Tibial nerve (tissue), 4 donors: ENCODE results near the gene TTC7B. TPM values are rescaled to one million over a fixed set of nuclear protein-coding genes. Genes with fewer than 3 reads are reported as not detected.
A peak's percentile ranks its signal among the peaks of the same experiment; 100 is the strongest.

Experiments used
- DNase-seq, 2 donors: peaks; one replicate each; pipeline ENCODE4 v3.0.0-alpha.2; 2019; ENCODE audit warnings: low spot score in 2 of 2
- H3K27ac ChIP-seq, 4 donors: fragments of 200-600 bp; sonication (generic) in 3 of 4; one replicate each; pipeline ENCODE4 v1.5.1; 2017 to 2019; ENCODE audit warnings: mild to moderate bottlenecking in 1 of 4
- H3K27me3 ChIP-seq, 2 donors: fragments of 200-600 bp; sonication (generic) in 1 of 2; one replicate each; pipeline versions ENCODE4 v1.5.1 to v1.6.0; 2017 to 2019
- H3K36me3 ChIP-seq, 3 donors: fragments of 200-600 bp; sonication (generic); one replicate each; pipeline ENCODE4 v1.5.1; 2018 to 2019
- H3K4me1 ChIP-seq, 4 donors: fragments of 200-600 bp; sonication (generic) in 3 of 4; one replicate each; pipeline ENCODE4 v1.5.1; 2017 to 2019
- H3K4me3 ChIP-seq, 4 donors: fragments of 200-600 bp; sonication (generic) in 3 of 4; one replicate each; pipeline ENCODE4 v1.5.1; 2017 to 2019; ENCODE audit warnings: mild to moderate bottlenecking in 1 of 4, moderate library complexity in 1 of 4
- H3K9me3 ChIP-seq, 4 donors: fragments of 200-600 bp; sonication (generic) in 3 of 4; one replicate each; pipeline ENCODE4 v1.5.1; 2017 to 2019
- CTCF ChIP-seq, 5 experiments: fragments of 200-600 bp in 3 of 5; fragments of 450-650 bp in 2 of 5; sonication (generic) in 3 of 5; IDR thresholded peaks; one replicate each; pipeline ENCODE4 v1.5.1; 2016 to 2019; ENCODE audit warnings: antibody characterized with exemption in 5 of 5, mild to moderate bottlenecking in 3 of 5, moderate library complexity in 2 of 5
- EP300 ChIP-seq, 2 donors: sonication (generic); formaldehyde crosslinking; IDR thresholded peaks; one replicate each; pipeline ENCODE4 v1.6.1; 2017; ENCODE audit warnings: antibody characterized with exemption in 2 of 2, mild to moderate bottlenecking in 1 of 2
- POLR2A ChIP-seq, 2 donors: fragments of 450-650 bp; IDR thresholded peaks; one replicate each; pipeline ENCODE4 v1.6.1; 2017; ENCODE audit warnings: antibody characterized with exemption in 2 of 2, mild to moderate bottlenecking in 2 of 2, moderate library complexity in 2 of 2
- WGBS, 2 donors: methylation state at CpG; one replicate each; pipeline ENCODE4 v1.1.5; 2018; 5-methylcytosine and 5-hydroxymethylcytosine counted together
- total RNA-seq, 4 donors: library from RNA; depleted of rRNA; stranded (reverse); fragments of >200 nt; gene quantifications; one replicate each; pipeline ENCODE4 v1.1.0, GENCODE V29; 2016

The TTC7B gene
- total RNA-seq, 4 donors from 2014 or later: 25.9 to 44.1 (median 34.4) TPM

DNA sequence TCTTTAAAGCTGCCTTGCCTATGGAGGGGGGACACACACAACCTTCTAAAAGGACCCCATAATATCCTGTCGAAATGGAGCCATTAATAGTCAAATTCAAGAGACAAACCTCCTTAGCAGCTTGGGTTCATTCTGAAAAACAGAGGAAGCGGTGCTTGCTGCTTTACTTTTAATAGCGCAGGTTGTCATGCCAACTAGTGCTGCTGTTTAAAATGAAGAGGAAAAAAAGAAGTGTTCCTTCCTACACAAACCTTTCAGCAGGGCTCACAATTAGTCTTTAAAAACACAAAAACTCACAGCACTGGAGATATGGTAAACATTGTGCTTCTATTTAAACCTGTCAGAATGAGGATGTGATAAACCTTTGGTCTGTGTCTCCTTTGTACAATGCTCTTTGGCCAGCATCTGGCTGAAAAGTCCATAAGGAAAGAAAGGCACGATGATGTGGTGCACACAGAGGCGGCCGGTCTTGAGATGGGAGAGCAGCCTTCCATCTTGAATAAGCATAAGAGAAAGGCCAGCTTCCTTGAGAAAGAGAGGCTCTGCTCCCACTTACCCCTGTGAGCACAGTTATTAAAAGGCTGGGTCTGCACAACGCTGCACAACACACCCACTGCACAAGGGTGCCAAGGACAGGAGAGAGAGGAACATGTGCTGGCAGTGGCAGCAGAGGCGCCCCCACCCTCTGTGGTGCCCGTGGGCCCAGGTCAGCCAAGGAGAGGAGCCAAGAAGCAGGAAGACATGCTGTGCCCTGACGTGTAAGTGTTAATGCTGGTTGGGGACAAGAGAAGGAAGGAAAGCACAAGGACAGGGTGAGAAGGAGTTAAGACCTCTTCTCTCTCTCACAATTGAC is 144.6 kb downstream of the TTC7B start:
- Histone ChIP-seq H3K4me3 (no peak overlapping the region), H3K36me3 (peaks cover 0 to 72% (median 0%) of the 10 kb centered on the region in 3 donors), H3K27ac (no peak overlapping the region), H3K4me1 (no peaks in the 10 kb centered on the region), H3K9me3 (peaks cover 0 to 4% (median 0%) of the 10 kb centered on the region in 4 donors), H3K27me3 (no peaks in the 10 kb centered on the region)
- no peak for DNase-seq
- TF ChIP-seq CTCF (IDR thresholded peaks at IDR 0.05) (no peak), POLR2A (IDR thresholded peaks at IDR 0.05) (no peak), EP300 (IDR thresholded peaks at IDR 0.05) (no peak)
- 63 to 74% methylated on average over 10 of the region's 10 CpGs for WGBS, 2 donors

DNA sequence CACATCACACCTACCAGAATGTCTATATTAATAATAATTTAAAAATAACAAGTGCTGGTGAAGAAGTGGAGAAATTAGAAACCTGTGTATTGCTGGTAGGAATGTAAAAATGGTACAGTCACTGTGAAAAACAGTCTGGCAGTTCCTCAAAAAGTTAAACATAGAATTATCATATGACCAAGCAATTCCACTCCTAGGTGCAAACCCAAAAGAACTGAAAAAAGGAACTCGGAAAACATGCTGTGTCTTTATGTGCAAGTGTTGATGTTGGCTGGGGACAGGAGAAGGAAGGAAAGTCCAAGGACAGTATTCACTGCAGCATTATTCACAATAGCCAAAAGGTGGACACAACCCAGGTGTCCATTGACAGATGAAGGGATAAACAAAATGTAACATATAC is 146.5 kb downstream of the TTC7B start:
- Histone ChIP-seq H3K36me3 (peaks cover 0 to 63% (median 0%) of the 10 kb centered on the region in 3 donors), H3K27me3 (no peaks in the 10 kb centered on the region), H3K4me1 (no peaks in the 10 kb centered on the region), H3K27ac (no peak overlapping the region), H3K9me3 (peaks cover 0 to 4% (median 0%) of the 10 kb centered on the region in 4 donors), H3K4me3 (no peak overlapping the region)
- DNase-seq: no peak
- WGBS, 2 donors: 75 to 97% methylated on average over 1 of the region's 1 CpG
- TF ChIP-seq POLR2A (IDR thresholded peaks at IDR 0.05): no peak
- TF ChIP-seq CTCF (IDR thresholded peaks at IDR 0.05): no peak
- TF ChIP-seq EP300 (IDR thresholded peaks at IDR 0.05): no peak

GRCh38 chr14:90666571-90666970 is 149.7 kb downstream of the TTC7B start:
- Histone ChIP-seq H3K27ac (peak overlapping the region in 1 of 4 donors; percentile 34), H3K4me1 (no peaks in the 10 kb centered on the region), H3K9me3 (peaks cover 0 to 4% (median 0%) of the 10 kb centered on the region in 4 donors), H3K4me3 (no peak overlapping the region), H3K36me3 (peaks cover 0 to 37% (median 0%) of the 10 kb centered on the region in 3 donors), H3K27me3 (no peaks in the 10 kb centered on the region)
- TF ChIP-seq POLR2A (IDR thresholded peaks at IDR 0.05): no peak
- no peak for DNase-seq
- 61 to 70% methylated on average over 3 of the region's 3 CpGs for WGBS, 2 donors

DNA sequence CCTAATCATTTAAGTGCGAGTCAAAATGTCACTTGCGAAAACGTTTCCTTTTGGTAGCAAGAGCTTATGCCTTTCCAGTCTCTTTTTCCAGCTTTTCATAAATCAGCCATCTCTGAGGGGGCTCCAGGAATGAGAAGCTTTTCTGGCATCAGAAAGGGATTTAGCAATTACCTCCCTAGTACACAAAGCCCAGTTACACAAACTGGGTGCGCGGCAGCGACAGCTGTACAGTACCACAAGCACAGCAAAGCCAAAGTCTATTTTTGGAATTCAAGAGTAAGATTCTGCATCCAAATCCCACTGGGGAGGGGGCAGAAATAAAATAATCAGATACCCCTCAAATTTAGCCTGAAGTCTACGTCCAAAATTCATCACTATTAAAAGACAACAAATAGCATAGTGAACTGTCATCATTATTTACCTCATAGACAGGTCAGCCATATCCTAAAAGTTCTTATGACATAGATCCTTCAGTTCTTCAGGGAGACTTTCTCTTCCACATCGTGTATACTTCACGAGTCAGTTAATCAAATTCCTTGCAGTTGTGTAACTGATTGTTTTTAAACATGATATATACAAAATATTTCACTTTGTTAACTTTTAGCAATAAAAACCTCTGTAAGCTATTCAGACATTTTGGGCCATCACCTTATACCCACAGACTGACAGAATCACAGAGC is 150.8 kb downstream of the TTC7B start:
- peaks cover 0 to 29% (median 0%) of the 10 kb centered on the region in 3 donors for H3K36me3 ChIP-seq
- no peak overlapping the region for H3K4me3 ChIP-seq
- DNase-seq: no peak
- TF ChIP-seq EP300 (IDR thresholded peaks at IDR 0.05) (no peak), CTCF (IDR thresholded peaks at IDR 0.05) (no peak), POLR2A (IDR thresholded peaks at IDR 0.05) (no peak)
- peaks cover 0 to 4% (median 0%) of the 10 kb centered on the region in 4 donors for H3K9me3 ChIP-seq
- WGBS, 2 donors: 75 to 79% methylated on average over 9 of the region's 9 CpGs
- H3K27me3 ChIP-seq: no peaks in the 10 kb centered on the region
- H3K4me1 ChIP-seq: peaks cover 0 to 3% (median 0%) of the 10 kb centered on the region in 4 donors
- H3K27ac ChIP-seq: no peak overlapping the region

DNA sequence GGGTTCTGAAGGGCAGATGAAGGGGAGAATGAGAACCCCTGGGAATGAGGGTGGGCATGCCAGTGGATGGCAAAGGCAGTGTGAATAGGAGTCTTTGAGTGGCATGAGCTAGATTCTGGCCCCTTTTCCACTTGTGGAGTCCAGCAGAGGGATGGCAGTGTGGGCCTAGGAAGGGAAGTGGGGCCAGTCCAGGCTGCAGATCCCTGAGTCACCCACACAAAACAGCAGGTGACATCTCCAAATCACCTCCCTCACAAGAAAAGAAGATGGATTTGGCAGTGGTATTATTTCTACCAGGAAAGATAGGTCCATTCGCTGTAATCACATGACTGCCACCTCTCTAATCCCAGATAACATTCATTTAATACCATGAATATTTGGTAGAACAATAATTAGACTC is 151.3 kb downstream of the TTC7B start:
- H3K27ac ChIP-seq: no peak overlapping the region
- H3K9me3 ChIP-seq: peaks cover 0 to 4% (median 0%) of the 10 kb centered on the region in 4 donors
- DNase-seq: no peak
- TF ChIP-seq EP300 (IDR thresholded peaks at IDR 0.05) (no peak), POLR2A (IDR thresholded peaks at IDR 0.05) (no peak), CTCF (IDR thresholded peaks at IDR 0.05) (no peak)
- 81 to 89% methylated on average over 1 of the region's 1 CpG for WGBS, 2 donors
- no peak overlapping the region for H3K4me3 ChIP-seq
- peaks cover 0 to 26% (median 0%) of the 10 kb centered on the region in 3 donors for H3K36me3 ChIP-seq
- H3K27me3 ChIP-seq: no peaks in the 10 kb centered on the region
- peaks cover 0 to 3% (median 0%) of the 10 kb centered on the region in 4 donors for H3K4me1 ChIP-seq
